ENCODE data around the gene KCNG2. TPM values are rescaled to one million over a fixed set of nuclear protein-coding genes. Genes with fewer than 3 reads are reported as not detected.

Gene KCNG2
- total and polyA plus RNA-seq, 10 of the 15 experiments (the other 5 are each of a cell fraction or from before 2014, with no cell fraction given) = 0.20 to 0.23 TPM; not detected in 8

- no peak for TF ChIP-seq SPI1 (IDR thresholded peaks at IDR 0.05; ENCODE audit: borderline replicate concordance, insufficient read depth, low read depth, low read length)
- TF ChIP-seq ZNF274 (IDR thresholded peaks at IDR 0.05; ENCODE audit: insufficient read depth, insufficient read length) = no peak
- TF ChIP-seq DPF2 (IDR thresholded peaks at IDR 0.05) = no peak
These were observed 103.9 kb downstream of the KCNG2 start (continued) for GRCh38 chr18:79901665-79902064.

- BruUV-seq (replicated peaks) = no TSS peak
- Histone ChIP-seq H3K27me3 (replicated peaks in 1 of 2; ENCODE audit: control insufficient read depth in 2 of 2, insufficient read depth in 2 of 2, low read length in 1 of 2) (no peaks in the 10 kb centered on the region), H3K4me1 (ENCODE audit: control insufficient read depth, insufficient read depth, low read length) (peaks cover 3% of the 10 kb centered on the region; the same call in 1 of the 2 replicates), H3K79me2 (ENCODE audit: control insufficient read depth, insufficient read depth, low read length) (no peaks in the 10 kb centered on the region), H3K27ac (ENCODE audit: control insufficient read depth, insufficient read depth) (no peak overlapping the region), H3K4me3 (no peak overlapping the region), H3K4me2 (ENCODE audit: control insufficient read depth, insufficient read depth) (no peak overlapping the region), H3K9ac (ENCODE audit: control insufficient read depth, insufficient read depth, low read length) (no peak overlapping the region), H3K9me3 (replicated peaks; ENCODE audit: control insufficient read depth, insufficient read depth, low read length) (peaks cover 7% of the 10 kb centered on the region; the same call in 1 of the 3 replicates), H4K20me1 (ENCODE audit: control insufficient read depth, insufficient read depth) (no peaks in the 10 kb centered on the region), H3K36me3 (ENCODE audit: control insufficient read depth in 2 of 2, insufficient read depth in 2 of 2, low read length in 1 of 2) (peaks cover 0 to 8% of the 10 kb centered on the region in 2 experiments; a peak in 2 of 4 replicates), H2AFZ (ENCODE audit: control insufficient read depth, low read depth, low read length) (no peak overlapping the region)
- intact Hi-C loops (cut with micrococcal nuclease; ENCODE audit: unreplicated experiment) (no loop called here), in situ Hi-C loops (cut with MboI) (no loop called here)
- 90% methylated on average over 8 of the region's 8 CpGs for WGBS (ENCODE audit: insufficient coverage, insufficient replicate concordance, low lambda C conversion rate, missing lambda C conversion rate)
- ATAC-seq (no peak), DNase-seq (ENCODE audit: low read depth, low spot score) (no peak), FAIRE-seq (no peak)
- RAD21 ChIA-PET (ENCODE audit: unreplicated experiment) = no interaction called here
- POLR2A ChIA-PET = no interaction called here
- CTCF ChIA-PET = no interaction called here
- SMC1A ChIA-PET (ENCODE audit: uncharacterized antibody, unreplicated experiment) = no interaction called here
- TF ChIP-seq MTA2 (IDR thresholded peaks at IDR 0.05; ENCODE audit: low read depth) (no peak), SMAD1 (IDR thresholded peaks at IDR 0.05; ENCODE audit: low read depth, partially characterized antibody) (no peak), NR2F1 (conservative IDR thresholded peaks at IDR 0.05) (no peak)
These were observed 104.3 kb downstream of the KCNG2 start for GRCh38 chr18:79902075-79902474.

GRCh38 chr18:79902640-79903039 is 104.9 kb downstream of the KCNG2 start:
- H3K4me3 ChIP-seq = no peak overlapping the region
- DNase-seq (ENCODE audit: low read depth, low spot score) = no peak
- ChIA-PET POLR2A (no interaction called here), RAD21 (ENCODE audit: unreplicated experiment) (no interaction called here), SMC1A (ENCODE audit: uncharacterized antibody, unreplicated experiment) (no interaction called here), CTCF (no interaction called here)
- H3K27ac ChIP-seq (ENCODE audit: control insufficient read depth, insufficient read depth) = no peak overlapping the region
- no peaks in the 10 kb centered on the region for H3K79me2 ChIP-seq (ENCODE audit: control insufficient read depth, insufficient read depth, low read length)
- H3K27me3 ChIP-seq (replicated peaks in 1 of 2; ENCODE audit: control insufficient read depth in 2 of 2, insufficient read depth in 2 of 2, low read length in 1 of 2) = no peaks in the 10 kb centered on the region
- no TSS peak for BruUV-seq (replicated peaks)
- peaks cover 0 to 8% of the 10 kb centered on the region in 2 experiments; a peak in 3 of 4 replicates for H3K36me3 ChIP-seq (ENCODE audit: control insufficient read depth in 2 of 2, insufficient read depth in 2 of 2, low read length in 1 of 2)
- intact Hi-C loops (cut with micrococcal nuclease; ENCODE audit: unreplicated experiment) = no loop called here
- H4K20me1 ChIP-seq (ENCODE audit: control insufficient read depth, insufficient read depth) = no peaks in the 10 kb centered on the region
- no peak for ATAC-seq
- H3K4me1 ChIP-seq (ENCODE audit: control insufficient read depth, insufficient read depth, low read length) = peaks cover 3% of the 10 kb centered on the region; the same call in 1 of the 2 replicates
- 99% methylated on average over 17 of the region's 20 CpGs for WGBS (ENCODE audit: insufficient coverage, insufficient replicate concordance, low lambda C conversion rate, missing lambda C conversion rate)
- H3K9me3 ChIP-seq (replicated peaks; ENCODE audit: control insufficient read depth, insufficient read depth, low read length) = peaks cover 4% of the 10 kb centered on the region; the same call in 1 of the 3 replicates
- no peak overlapping the region for H3K4me2 ChIP-seq (ENCODE audit: control insufficient read depth, insufficient read depth)
- no peak overlapping the region for H3K9ac ChIP-seq (ENCODE audit: control insufficient read depth, insufficient read depth, low read length)
- no peak overlapping the region for H2AFZ ChIP-seq (ENCODE audit: control insufficient read depth, low read depth, low read length)
- in situ Hi-C loops (cut with MboI) = no loop called here
- FAIRE-seq = no peak
- no peak for TF ChIP-seq ETV6 (conservative IDR thresholded peaks at IDR 0.05 in 1 of 2, IDR thresholded peaks at IDR 0.05 in 1 of 2; ENCODE audit: borderline replicate concordance in 1 of 2, low read depth in 1 of 2)
- TF ChIP-seq CHD4 (IDR thresholded peaks at IDR 0.05) = no peak
- no peak for TF ChIP-seq ZNF687 (IDR thresholded peaks at IDR 0.05)
- TF ChIP-seq EGR1 (IDR thresholded peaks at IDR 0.05; ENCODE audit: borderline replicate concordance in 1 of 2, low read depth in 2 of 2, low read length in 2 of 2) = no peak
- no peak for TF ChIP-seq FOS (IDR thresholded peaks at IDR 0.05; ENCODE audit: borderline replicate concordance, extremely low read depth, insufficient read length)
- TF ChIP-seq NFIC (IDR thresholded peaks at IDR 0.05; ENCODE audit: low read depth, low read length) = no peak
- TF ChIP-seq NFXL1 (IDR thresholded peaks at IDR 0.05; ENCODE audit: borderline replicate concordance) = no peak
- no peak for TF ChIP-seq RUNX3 (IDR thresholded peaks at IDR 0.05; ENCODE audit: low read length)

Data from GM12878 (cell line).